ENCODE data around the gene ZFPM1. TPM values are rescaled to one million over a fixed set of nuclear protein-coding genes. Genes with fewer than 3 reads are reported as not detected.

Gene ZFPM1
- total RNA-seq: 10 to 100 TPM; 10.9 to 11.4 TPM

DNA sequence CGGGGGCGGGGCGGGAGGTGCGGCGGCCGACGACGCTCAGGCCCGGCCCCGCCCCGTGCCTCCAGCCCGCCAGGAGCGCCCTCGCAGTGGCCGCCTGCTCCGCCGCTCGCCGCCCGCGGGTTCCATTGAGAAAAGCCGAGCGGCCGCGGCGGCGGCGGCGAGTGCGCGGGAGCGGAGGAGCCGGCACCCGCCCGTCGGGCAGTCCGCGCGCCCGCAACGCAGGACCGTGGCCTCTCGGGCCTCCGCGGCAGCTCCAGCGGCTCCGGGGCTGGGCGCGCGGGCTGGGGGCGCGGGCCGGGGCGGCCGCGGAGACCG lies at the start of gene ZFPM1:
Gene ZFPM1 (plus strand): TSS at position 64 of the 315 bp plus-strand sequence. CDS start 359 bp downstream, outside the sequence.
- ATAC-seq: no peak
- 0 to 7% methylated on average over 3 to 50 of the region's 57 CpGs for WGBS, 2 donors
- no peak for DNase-seq
- no peaks in the 10 kb centered on the region for H3K9me3 ChIP-seq
- peak in 2 of 7 experiments; percentile 18 to 25 for TF ChIP-seq CTCF (IDR thresholded peaks at IDR 0.05)
- peak in 1 of 3 donors; percentile 53 for TF ChIP-seq POLR2A (IDR thresholded peaks at IDR 0.05)
- H3K4me1 ChIP-seq: peaks cover 50% of the 10 kb centered on the region
- peak within 1 kb of the TSS; percentile 62 to 87 (median 69) for H3K27ac ChIP-seq
- H3K4me3 ChIP-seq: peak within 1 kb of the TSS; percentile 64 to 65
- no peaks in the 10 kb centered on the region for H3K27me3 ChIP-seq
- intact Hi-C loops (cut with DNase I): no loop called here
- H3K36me3 ChIP-seq (replicated peaks in 1 of 2; ENCODE audit: insufficient read depth in 1 of 2, low read depth in 2 of 2): no peaks in the 10 kb centered on the region

GRCh38 chr16:88403794-88404581 lies 49.1 kb upstream of the ZFPM1 start:
- TF ChIP-seq POLR2A (IDR thresholded peaks at IDR 0.05): no peak
- no peak for TF ChIP-seq CTCF (IDR thresholded peaks at IDR 0.05)
- WGBS, 2 donors: 64 to 71% methylated on average over 14 to 17 of the region's 22 CpGs

GRCh38 chr16:88404769-88405168 lies 48.3 kb upstream of the ZFPM1 start:
- DNase-seq (no peak), ATAC-seq (no peak)
- Histone ChIP-seq H3K36me3 (replicated peaks in 1 of 2; ENCODE audit: insufficient read depth in 1 of 2, low read depth in 2 of 2) (no peaks in the 10 kb centered on the region), H3K27me3 (no peaks in the 10 kb centered on the region), H3K9me3 (no peaks in the 10 kb centered on the region), H3K4me3 (no peak overlapping the region), H3K27ac (no peak overlapping the region), H3K4me1 (no peaks in the 10 kb centered on the region)
- TF ChIP-seq CTCF (IDR thresholded peaks at IDR 0.05) (no peak), POLR2A (IDR thresholded peaks at IDR 0.05) (no peak)
- 74 to 81% methylated on average over 5 to 6 of the region's 6 CpGs for WGBS, 2 donors
- intact Hi-C loops (cut with DNase I): no loop called here

More at GRCh38 chr16:88403794-88404581, 49.1 kb upstream of the ZFPM1 start:
- Histone ChIP-seq H3K4me1 (no peaks in the 10 kb centered on the region), H3K27ac (no peak overlapping the region), H3K36me3 (replicated peaks in 1 of 2; ENCODE audit: insufficient read depth in 1 of 2, low read depth in 2 of 2) (no peaks in the 10 kb centered on the region), H3K9me3 (no peaks in the 10 kb centered on the region), H3K27me3 (no peaks in the 10 kb centered on the region), H3K4me3 (no peak overlapping the region)
- DNase-seq (no peak), ATAC-seq (no peak)
- intact Hi-C loops (cut with DNase I): no loop called here

DNA sequence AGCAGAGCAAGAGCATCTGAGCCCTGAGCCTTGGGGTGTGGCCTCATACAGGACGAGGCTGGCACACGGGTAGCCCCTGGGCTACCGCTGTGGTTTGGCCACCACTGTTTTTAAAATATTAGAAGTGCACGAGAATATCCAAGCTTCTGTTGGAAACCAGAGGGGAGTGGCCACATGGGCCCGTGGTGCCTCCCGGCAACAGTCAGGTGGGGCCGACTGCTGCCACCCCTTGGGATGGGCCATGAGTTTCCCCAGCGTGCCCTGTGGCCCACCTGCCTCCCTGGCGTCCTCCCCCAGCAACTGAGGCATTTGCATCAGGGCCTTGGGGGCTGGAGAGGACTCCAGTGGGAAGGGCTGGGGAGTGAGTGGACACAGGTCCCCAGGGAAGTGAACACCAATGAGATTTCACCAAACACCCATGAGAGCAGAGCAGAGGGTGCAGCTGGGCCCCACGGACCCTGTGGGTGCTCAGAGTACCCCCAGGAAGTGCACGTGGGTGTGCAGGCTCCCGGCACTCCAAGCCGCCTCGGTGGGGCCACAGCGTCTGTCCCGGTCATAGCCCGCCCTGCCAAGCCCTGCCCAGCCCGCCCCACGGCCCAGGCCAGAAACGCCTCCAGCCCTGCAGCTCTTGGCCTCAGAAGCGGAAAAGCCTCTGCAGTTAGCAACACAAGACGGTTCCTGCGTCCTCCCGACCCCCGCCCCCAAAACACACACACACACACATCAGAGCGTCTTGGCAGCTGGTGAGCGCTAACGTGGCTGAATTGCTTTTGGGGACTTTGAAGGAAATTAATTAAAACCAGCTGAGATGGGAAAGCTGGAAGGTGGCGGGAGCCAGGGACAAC lies 47.6 kb upstream of the ZFPM1 start:
- no peak for ATAC-seq
- no peak for DNase-seq
- intact Hi-C loops (cut with DNase I): no loop called here
- no peak overlapping the region for H3K4me3 ChIP-seq
- TF ChIP-seq CTCF (IDR thresholded peaks at IDR 0.05): no peak
- TF ChIP-seq POLR2A (IDR thresholded peaks at IDR 0.05): no peak
- H3K36me3 ChIP-seq (replicated peaks in 1 of 2; ENCODE audit: insufficient read depth in 1 of 2, low read depth in 2 of 2): no peaks in the 10 kb centered on the region
- no peaks in the 10 kb centered on the region for H3K4me1 ChIP-seq
- WGBS, 2 donors: 55 to 63% methylated on average over 17 to 29 of the region's 29 CpGs
- H3K27me3 ChIP-seq: no peaks in the 10 kb centered on the region
- no peak overlapping the region for H3K27ac ChIP-seq
- no peaks in the 10 kb centered on the region for H3K9me3 ChIP-seq

Data from body of pancreas (tissue), 4 donors.